Activated T-cell treated with anti-CD3 and anti-CD28 coated beads for 48 hours (primary cell): ENCODE data around the gene ALPL.

Source experiments
- DNase-seq: peaks from one replicate; pipeline ENCODE4 v3.0.0-alpha.2; 2020; ENCODE audit warnings: low read depth

ALPL gene

DNA sequence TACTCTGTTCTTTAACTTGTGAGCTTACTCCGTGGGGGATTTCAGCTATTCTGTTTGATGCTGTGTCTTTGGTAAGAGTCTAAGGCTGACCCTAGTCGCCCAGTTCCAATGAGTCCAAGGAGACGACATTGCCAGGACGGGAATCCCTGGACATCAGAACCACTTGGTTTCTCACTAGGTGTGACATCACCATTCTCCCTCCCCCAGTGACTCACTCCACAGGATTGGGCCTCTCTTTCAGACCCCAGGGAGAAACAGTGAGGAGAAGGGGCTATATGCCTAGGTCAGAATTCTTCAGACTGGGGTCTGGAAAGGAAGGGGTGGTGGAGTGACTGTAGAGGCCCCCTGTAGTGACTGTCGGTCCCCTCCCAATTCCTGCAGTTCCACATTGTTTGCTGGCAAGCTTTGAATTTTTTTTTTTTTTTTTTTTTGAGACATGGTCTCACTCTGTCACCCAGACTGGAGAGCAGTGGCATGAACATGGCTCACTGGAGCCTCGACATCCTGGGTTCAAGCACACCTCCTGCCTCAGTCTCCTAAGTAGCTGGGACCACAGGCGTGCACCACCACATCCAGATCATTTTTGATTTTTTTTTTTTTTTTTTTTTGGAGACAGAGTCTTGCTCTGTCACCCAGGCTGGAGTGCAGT lies 21.3 kb downstream of the ALPL start:
- DNase-seq, result no peak

DNA sequence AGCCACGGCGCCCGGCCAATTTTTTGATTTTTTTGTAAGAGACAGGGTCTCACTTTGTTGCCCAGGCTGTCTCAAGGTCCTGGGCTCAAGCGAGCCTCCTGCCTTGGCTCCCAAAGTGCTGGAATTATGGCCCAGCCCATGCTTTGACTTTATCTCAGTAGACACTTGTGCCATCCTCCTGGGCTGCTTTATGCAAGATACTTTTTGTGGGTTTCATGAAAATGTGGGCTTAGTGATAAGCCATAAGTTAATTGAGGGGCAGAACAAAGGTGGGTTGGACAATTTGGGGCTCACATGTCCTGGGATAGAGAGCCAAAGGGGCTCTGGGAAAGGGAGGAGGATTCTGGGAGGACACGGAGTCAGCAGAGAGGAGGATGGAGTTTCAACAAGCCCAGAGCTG lies 22.0 kb downstream of the ALPL start:
- DNase-seq, result no peak

DNA sequence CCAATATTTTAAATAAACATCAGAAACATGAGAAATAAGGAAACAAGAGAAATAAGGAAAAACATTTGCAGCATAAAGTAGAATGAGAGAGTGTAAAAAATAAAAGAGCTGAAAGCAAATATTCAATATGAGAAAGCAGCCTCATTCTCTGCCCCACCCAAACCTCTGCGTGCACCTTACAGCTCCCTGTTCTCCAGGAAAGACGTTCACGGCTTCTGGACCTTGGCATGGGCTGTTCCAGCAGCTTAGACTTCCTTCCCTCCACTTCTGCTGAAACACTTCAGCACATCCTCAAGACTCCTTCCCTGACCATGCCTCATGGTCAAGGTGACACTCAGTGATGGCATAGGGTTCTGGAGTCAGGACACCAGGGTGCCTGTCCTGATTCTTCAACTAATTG lies 23.3 kb downstream of the ALPL start:
- no peak for DNase-seq

DNA sequence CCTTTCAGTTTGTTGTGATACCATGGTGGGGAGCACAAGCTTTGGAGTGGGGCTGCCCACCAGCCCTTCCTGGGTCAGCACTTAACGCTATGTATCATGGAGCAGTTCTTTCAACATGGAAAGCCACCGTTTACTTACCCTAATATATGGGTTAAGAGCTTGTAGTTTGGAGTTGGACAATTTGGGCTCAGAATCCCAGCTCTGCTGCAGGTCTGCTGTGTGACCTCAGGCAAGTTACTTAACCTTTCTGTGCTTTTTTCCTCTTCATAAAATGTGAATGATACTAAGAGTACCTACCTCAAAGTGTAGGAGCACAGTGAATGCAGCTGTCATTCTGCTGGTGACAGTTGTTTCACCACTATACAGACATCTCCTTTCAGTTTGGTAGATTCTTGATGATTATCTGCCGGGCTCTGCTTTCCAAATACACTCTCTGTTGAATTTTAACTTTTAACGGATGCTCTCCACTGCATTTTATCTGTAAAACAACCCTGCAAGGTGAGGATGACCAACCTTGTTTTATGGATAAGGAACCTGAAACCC lies 23.8 kb downstream of the ALPL start:
- no peak for DNase-seq

DNA sequence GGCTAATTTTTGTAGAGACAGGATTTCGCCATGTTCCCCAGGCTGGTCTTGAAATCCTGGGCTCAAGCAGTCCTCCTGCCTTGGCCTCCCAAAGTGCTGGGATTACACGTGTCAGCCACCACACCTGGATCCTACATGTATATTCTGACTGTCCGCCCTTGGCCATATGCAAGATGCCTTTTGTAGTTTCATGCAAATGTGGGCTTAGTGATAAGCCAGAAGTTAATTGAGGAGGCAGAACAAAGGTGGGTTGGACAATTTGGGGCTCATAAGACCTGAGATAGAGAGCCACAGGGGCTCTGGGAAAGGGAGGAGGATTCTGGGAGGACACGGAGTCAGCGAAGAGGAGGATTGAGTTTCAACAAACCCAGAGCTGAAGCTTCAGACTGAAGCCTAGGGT lies 24.9 kb downstream of the ALPL start:
- DNase-seq, result no peak

DNA sequence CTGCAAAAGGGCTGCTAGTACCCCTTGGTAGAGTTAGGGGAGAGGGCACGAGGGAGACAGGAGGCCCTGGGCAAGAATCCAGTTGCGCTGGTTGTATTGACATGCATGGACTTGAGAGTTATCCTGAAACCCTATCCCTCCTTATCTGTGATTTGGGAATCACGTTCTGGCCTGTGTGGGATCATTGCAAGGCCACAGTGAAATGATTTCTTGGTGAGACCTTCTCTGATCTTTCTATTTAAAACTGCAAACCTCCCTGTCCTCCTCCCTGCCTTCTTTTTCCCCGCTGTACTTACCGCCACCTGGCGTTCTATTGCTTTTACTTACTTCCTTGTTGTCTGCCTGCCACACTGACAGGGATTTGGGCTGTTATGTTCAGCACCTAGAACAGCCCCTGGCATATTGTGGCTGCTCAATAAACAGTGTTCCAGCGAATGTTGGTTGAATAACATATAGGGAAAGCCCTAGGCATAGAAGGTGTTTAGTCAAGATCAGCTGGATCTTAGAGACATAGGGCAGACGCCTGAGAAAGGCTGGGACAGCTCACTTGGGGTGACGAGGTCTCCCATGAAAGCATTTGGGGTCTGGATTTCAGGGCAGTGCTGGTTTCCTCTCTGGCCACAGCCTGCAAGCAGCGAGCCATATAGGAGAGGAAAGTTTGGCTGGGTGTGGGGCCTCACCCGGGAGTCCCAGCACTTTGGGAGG lies 25.6 kb downstream of the ALPL start:
- DNase-seq, result no peak

DNA sequence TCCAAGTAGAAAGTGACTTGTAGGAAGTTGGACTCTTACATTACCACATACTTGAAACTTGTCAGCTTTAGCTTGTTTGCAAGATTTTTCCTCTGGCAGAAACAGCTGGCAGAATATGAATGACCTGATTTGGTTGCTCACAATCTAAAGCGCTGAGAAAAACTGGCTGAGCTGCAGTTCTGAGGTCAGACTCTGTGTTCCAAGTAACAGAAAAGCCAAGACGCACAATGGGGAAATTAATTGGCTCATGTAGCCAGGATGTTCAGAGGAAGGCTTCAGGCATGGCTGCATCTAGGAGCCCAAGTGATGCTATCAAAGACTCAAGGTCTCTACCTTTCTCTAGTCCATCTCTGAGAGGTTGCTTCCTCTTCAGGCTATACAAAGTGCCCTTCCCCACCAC lies 27.0 kb downstream of the ALPL start:
- no peak for DNase-seq

DNA sequence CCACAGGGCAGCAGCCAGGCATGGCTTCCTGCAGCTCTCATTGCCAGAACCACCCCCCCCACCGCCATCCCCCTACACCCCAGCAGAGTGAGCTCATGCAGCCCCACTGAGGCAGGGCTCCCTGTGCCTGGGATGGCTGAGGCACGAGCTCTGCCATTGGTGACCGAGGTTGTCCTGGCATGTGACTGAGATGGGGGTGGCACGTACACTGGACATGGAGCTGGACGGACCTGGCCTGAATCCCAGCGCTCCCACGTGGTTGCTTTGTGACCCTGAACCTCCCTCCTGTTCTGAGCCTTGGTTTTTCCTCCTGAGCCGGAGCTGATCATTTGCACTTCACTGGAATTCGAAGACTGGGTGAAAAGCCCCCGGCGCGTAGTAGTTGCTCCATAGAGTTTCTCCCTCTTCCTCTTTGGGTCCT lies 28.3 kb downstream of the ALPL start:
- no peak for DNase-seq

DNA sequence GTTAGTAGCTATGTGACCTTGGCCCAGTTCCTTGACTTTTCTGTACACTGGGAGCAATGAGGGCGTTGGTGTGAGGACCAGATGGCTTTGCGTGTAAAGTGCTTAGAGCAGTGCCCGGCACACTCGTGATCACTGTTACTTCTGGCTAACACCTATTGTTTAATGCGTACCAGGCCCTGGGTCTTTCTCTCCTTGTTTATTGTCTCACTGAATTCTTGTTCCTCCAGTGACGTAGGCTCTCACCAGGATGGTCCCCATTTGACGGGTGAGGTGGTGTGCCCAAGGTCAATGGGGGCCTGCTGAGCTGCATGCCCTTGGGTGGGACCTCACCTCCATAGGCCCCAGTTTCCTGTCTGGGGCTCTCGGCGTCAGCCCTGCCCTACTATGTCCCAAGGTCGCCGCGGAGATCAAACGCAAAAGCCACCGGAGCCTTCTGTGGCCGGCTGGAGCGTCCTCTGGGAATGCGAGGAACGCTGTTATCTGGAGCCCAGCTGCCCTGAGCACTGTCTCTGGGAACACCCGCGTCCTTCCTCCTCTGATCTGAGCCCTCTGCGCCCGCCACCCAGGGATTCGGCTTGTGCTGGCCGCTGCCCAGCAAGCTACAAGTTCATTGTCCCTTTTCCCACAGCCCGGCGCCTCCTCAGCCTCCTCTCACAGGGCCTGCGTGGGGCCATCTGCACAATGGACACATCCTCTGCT lies 28.9 kb downstream of the ALPL start:
- DNase-seq, result no peak

DNA sequence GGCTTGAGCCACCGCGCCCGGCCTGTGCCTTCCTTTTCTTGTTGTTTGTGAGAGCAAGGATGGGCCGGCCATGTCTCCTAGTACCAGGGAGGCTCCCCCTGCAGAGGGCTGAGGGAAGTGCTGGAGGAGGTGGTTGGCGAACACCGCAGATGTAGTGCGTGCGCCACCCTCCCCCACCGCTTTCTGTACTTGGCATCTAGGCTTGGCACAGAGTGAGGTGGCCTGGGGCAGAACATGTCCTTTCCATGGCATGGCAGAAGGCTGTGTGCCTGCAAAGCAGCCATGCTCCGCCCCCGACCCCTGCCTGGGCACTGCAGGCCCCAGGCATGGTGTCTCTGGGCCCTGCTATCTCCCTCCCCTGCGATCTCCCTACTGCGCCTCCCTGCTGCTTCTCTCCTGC lies 30.7 kb downstream of the ALPL start:
- no peak for DNase-seq

DNA sequence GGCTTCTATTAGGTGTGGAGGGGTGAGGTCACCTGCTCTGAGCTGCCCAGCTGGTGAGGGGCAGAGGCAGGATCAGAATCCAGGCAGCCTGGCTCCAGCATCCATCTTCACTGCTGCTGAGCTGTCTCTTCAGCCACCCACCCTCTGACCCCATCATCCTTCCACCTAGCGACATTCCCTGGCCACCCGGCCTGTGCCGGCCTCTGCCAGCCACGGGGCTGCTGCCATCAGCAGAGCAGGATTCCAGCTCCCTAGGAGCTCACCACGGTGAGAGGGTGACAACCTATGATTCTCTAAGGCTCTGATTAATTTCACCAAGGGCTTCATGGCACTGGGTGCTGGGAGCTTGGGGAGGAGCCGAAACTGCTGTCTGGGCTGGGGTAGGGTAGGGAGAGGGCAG lies 32.1 kb downstream of the ALPL start:
- no peak for DNase-seq

DNA sequence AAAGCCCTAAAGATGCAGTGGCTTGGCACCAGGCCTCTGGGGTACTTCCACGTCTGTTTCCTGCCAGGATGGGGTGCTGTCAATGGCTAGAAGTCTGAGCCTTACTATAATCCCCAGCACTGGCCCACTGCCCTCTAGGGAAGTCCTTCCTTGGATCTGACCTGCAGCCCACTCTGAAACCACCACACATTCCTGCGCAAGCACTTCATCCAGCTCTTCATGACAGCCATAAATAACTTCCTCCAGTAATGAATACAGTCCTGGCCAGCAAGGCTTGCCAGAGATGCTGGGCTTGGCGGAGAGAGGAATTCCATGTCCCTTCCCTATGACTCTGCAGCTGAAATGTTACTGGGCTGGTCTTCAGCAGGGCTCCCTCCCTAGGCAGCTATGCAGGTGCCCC lies 32.6 kb downstream of the ALPL start:
- no peak for DNase-seq

DNA sequence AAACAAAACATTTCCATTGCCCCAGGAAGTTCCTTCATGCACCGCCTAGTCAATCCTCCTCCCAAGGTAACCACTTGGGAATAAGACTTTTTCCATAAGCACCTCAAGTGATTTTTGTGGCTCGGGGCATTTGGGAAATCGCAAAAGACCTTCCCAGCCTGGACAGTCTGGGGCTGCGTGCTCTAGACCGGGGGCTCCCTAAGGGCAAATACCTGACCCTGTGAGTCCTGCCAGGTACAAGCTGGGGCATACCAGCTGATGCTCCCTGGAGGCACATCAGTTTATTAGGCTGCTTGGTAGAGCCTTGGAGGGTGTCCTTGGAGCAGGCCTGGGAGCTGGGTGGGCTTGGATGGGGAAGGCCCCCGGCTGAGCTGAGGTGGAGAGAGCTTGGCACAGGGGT lies 34.4 kb downstream of the ALPL start:
- DNase-seq, result no peak

DNA sequence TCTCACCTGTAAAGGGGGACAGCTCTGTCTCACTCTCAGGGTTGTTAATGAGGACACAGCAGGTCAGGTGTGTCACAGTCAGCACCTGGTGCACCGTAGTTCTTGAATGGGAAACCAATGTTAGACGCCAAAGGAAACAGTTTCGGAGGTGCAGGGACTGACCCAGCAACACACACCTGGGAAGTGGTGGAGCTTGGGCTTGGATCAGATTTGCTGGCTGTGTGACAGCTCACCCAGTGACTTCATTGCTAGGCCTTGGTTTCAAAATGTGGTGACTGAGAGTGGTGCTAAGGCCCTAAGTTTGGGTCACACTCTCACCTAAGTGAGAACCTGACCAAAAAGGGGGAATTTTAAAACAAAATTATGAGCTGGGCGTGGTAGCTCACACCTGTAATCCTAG lies 34.9 kb downstream of the ALPL start:
- DNase-seq, result no peak

DNA sequence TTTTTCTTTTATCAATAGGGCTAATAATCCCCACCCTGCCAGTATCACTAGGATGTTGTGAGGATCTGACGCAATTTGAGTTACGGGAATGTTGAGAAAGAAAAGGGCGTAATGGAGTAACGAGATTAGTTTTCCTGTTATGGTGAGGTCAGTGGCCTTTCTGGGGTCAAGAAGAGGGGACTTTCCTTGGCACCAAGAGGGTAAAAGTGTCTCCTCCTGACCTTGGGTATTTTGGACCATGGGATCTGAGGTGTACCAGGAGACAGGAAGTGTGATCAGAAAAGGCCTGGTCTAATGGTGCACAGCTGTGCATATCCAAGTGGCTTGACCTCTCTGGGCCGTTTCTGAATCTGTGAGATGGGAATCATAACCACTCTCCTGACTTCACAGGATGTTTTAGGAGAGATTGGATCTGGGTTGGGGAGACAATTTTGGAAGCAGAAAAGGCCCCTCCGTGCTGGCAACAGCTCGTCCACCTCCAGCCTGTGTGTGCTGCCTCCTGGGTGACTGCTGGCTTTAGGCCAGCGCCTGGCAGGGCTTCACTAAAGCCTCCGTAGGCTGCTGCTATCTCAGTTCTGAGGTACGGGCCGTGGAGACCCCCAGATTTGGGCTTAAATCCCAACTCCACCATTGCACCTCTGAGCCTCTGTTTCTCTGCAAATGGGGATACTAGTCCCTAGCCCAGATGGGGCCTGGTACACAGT lies 37.1 kb downstream of the ALPL start:
- DNase-seq, result no peak

DNA sequence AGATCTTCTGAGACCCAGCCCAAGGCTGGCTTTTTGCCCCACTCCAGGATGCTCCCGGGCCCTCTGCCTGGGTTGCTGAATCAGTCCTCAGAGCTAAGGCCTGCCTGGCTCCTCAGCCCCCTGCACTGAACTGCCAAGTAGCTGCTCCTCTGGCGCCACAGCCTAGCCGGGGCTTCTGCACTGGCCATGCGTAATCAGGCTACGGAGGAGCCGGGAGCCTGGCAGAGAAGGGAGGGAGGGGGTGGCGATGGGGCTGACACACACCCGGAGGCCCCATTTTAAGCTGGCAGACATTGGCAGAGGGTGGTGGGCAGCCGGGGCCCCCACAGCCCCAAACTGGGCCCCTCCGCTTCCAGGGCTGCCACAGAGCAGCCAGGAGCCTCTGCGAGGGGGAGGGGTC lies 38.7 kb downstream of the ALPL start:
- no peak for DNase-seq

DNA sequence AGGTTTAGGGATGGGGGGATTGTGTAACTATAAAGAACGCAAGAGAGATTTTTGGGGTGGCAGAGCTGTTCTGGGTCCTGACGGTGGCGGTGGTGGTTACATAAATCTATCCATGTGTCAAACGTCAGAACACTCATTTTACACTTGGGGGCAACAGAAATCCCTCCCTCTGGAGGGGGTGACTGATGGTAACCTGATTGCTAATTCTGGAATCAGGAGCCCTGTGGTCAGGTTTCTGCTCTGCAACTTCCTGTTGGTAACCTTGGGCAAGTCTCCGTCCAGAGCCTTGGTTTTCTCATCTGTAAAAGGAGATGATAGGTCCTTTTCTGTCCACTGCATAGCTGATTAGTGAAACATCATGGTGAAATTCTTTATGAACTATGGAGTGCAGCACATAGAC lies 40.9 kb downstream of the ALPL start:
- no peak for DNase-seq

DNA sequence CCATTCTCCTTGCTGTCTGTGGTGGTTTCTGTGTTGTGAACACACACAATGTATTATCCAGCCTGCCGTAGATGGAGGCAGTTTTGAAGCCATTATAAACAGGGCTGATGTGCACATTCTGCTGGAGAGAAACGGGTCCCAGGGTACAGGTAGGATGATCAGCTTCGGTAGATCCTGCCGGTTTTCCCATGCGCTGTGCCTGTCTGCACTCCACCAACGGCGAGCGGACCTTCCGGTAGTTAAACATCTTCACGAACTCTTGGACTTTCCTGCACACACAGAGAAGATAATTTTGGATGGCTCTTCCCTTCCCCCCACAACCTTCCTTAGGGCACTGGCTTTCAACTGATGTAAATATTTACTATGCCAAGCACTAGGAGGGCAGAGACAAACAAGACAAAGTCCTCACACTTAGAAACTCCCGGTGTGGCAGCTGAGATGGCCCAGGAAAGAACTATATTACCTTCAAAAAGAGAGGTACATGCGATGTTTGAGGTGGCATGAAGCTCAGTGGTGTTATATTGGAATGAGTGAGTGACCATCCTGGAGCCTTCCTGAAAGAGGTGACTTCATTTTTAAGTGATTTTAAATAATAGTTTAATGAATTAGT lies 41.7 kb downstream of the ALPL start:
- DNase-seq, result no peak

DNA sequence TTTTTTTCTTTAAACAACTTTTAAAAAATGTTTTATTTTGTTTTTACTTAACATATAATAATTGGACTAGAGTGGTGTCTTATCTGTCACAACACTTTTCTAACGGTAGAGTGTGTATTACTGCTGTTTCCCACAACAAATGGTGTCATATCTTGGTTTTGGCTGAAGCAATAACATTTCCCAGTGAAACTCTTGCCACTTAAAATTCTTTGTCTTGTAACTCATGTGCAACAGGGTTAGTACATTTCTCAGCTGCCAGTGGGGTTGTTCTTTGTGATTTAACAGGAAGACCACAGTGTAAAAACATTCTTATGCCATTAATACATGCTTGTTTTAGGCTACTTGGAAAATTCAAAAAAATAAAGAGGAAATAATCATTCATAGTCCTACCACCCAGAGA lies 43.5 kb downstream of the ALPL start:
- DNase-seq, result no peak

DNA sequence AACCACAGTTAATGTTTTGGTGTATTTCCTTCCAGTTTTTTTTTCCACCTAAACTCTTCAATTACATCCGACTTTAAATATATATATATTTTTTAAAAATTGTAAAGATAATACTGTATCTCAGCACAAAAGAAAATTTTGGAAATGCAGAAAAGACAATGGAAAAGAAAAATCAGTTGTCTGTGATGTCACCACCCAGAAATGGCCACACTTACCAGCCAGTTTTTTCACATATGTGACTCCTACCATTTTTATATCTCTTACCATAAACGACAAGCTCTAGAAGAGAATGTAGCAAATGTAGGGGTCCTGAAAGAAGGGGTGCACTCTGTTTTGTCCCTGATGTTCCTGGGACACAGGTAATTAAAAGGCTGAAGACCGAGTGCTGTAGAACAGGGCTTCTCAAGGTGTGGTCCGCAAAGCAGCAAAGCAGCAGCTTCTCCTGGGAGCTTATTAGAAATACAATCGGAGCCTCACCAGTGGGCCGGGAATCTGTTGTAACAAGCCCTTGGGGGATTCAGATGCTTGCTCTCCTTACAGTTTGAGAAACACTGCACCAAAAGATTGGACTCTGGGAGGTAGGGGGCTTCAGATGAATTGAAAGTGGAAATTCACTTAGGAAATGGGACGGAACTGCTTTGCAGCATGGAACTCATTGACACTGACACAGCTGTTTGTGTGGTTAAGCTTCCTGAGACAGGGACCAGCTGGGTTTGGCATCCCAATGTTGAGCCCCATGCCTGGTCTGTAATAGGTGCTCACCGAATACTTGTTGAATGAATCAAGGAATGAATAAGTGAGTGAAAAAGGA lies 44.1 kb downstream of the ALPL start:
- DNase-seq, result no peak
